H1 (cell line): ENCODE data around the gene KCNQ1. TPM values are rescaled to one million over a fixed set of nuclear protein-coding genes. Genes with fewer than 3 reads are reported as not detected.

Source experiments
- CTCF ChIA-PET: fragments of 300-600 bp; sonication (Branson Sonifier 250); formaldehyde crosslinking; loops from one replicate; lab custom pipeline; 2021; ENCODE audit not compliant: partially characterized antibody; lab: Charles Lee
- POLR2A ChIA-PET: fragments of 300-600 bp; sonication (Branson Sonifier 250); formaldehyde crosslinking; loops from one replicate; lab custom pipeline; 2021; ENCODE audit warnings: inconsistent platforms; ENCODE audit not compliant: partially characterized antibody; lab: Charles Lee
- DNase-seq, 2 experiments: peaks; one replicate each; pipeline versions ENCODE4 v3.0.0 to v3.0.0-alpha.2; 2010 to 2022; ENCODE audit warnings: low spot score in 2 of 2, low read depth in 1 of 2, mixed read lengths in 1 of 2
- FAIRE-seq: peaks from 2 replicates; lab custom pipeline; 2011; peaks lifted over from hg19 to GRCh38; lab: Jason Lieb, UNC
- H2AFZ ChIP-seq: 2 replicates; pipeline ENCODE4 v1.8.1; 2012; ENCODE audit warnings: low read length, inconsistent platforms
- H2AK5ac ChIP-seq: 2 replicates; pipeline ENCODE4 v1.6.1; 2013; ENCODE audit warnings: low read depth, low read length
- H2BK120ac ChIP-seq: replicated peaks from 2 replicates; pipeline ENCODE3; 2013; ENCODE audit warnings: low read depth, low read length, inconsistent platforms
- H2BK12ac ChIP-seq: 2 replicates; pipeline ENCODE4 v1.6.1; 2013; ENCODE audit warnings: low read depth, low read length
- H2BK15ac ChIP-seq: 2 replicates; pipeline ENCODE4 v1.6.1; 2013; ENCODE audit warnings: low read length
- H2BK20ac ChIP-seq: 2 replicates; pipeline ENCODE4 v1.6.1; 2013; ENCODE audit warnings: low read length
- H2BK5ac ChIP-seq: 2 replicates; pipeline ENCODE4 v1.6.1; 2013; ENCODE audit warnings: low read depth, low read length
- H3K14ac ChIP-seq: 2 replicates; pipeline ENCODE4 v1.6.1; 2013; ENCODE audit warnings: inconsistent platforms; ENCODE audit not compliant: insufficient read length
- H3K18ac ChIP-seq: 2 replicates; pipeline ENCODE4 v1.6.1; 2013; ENCODE audit warnings: low read length; ENCODE audit errors: extremely low read depth
- H3K23ac ChIP-seq: 2 replicates; pipeline ENCODE4 v1.6.1; 2013; ENCODE audit warnings: inconsistent platforms; ENCODE audit not compliant: insufficient read length
- H3K23me2 ChIP-seq: 2 replicates; pipeline ENCODE4 v1.6.1; 2013; ENCODE audit warnings: low read depth, low read length
- H3K27ac ChIP-seq: 2 replicates; pipeline ENCODE4 v1.6.1; 2011; ENCODE audit warnings: low read depth, low read length, inconsistent platforms
- H3K27me3 ChIP-seq, 4 experiments: replicated peaks in 1 of 4; 1 replicate in 1 of 4; 2 replicates in 3 of 4; pipeline versions ENCODE4 v1.6.1 to v1.8.1; 2011 to 2013; ENCODE audit warnings: low read length in 3 of 4, mild to moderate bottlenecking in 3 of 4, inconsistent platforms in 2 of 4, mixed read lengths in 2 of 4, moderate library complexity in 1 of 4; ENCODE audit not compliant: control insufficient read depth in 3 of 4, insufficient read depth in 3 of 4; ENCODE audit errors: extremely low read depth in 1 of 4
- H3K36me3 ChIP-seq, 4 experiments: 2 replicates each; pipeline versions ENCODE4 v1.6.1 to v1.8.1; 2011 to 2013; ENCODE audit warnings: mild to moderate bottlenecking in 4 of 4, low read length in 3 of 4, moderate library complexity in 2 of 4, control low read depth in 1 of 4, inconsistent platforms in 1 of 4; ENCODE audit not compliant: insufficient read depth in 4 of 4, control insufficient read depth in 2 of 4
- H3K4ac ChIP-seq: replicated peaks from 2 replicates; pipeline ENCODE3; 2013; ENCODE audit warnings: low read length, low read depth, mixed read lengths, inconsistent platforms; ENCODE audit not compliant: insufficient read length
- H3K4me1 ChIP-seq, 4 experiments: replicated peaks in 1 of 4; 1 replicate in 1 of 4; 2 replicates in 3 of 4; pipeline versions ENCODE4 v1.6.1 to v1.8.1; 2011 to 2013; ENCODE audit warnings: low read length in 3 of 4, inconsistent platforms in 2 of 4, mixed read lengths in 1 of 4; ENCODE audit not compliant: insufficient read depth in 4 of 4, control insufficient read depth in 3 of 4
- H3K4me2 ChIP-seq, 2 experiments: 2 replicates each; pipeline versions ENCODE4 v1.6.1 to v1.8.1; 2011 to 2013; ENCODE audit warnings: low read depth in 2 of 2, low read length in 2 of 2, control low read depth in 1 of 2, inconsistent platforms in 1 of 2, mild to moderate bottlenecking in 1 of 2; ENCODE audit not compliant: insufficient read depth in 1 of 2
- H3K4me3 ChIP-seq, 4 experiments: fragments of 200-600, 300-600 bp in 1 of 4; sonication (generic), shearing (Covaris generic), sonication (Bioruptor Twin) in 1 of 4; 2 replicates each; pipeline versions ENCODE4 v1.5.1 to v1.8.1; 2011 to 2016; ENCODE audit warnings: low read length in 4 of 4, low read depth in 3 of 4, control low read depth in 2 of 4, inconsistent platforms in 2 of 4, mild to moderate bottlenecking in 2 of 4, mixed read lengths in 1 of 4, moderate library complexity in 1 of 4; ENCODE audit not compliant: insufficient read depth in 2 of 4; ENCODE audit errors: extremely low read depth in 1 of 4
- H3K56ac ChIP-seq: replicated peaks from 2 replicates; pipeline ENCODE3; 2013; ENCODE audit warnings: low read depth, mild to moderate bottlenecking, mixed read lengths, low read length, inconsistent platforms; ENCODE audit not compliant: insufficient read length
- H3K79me1 ChIP-seq: 2 replicates; pipeline ENCODE4 v1.6.1; 2013; ENCODE audit warnings: low read depth, low read length, control low read depth
- H3K79me2 ChIP-seq, 2 experiments: 2 replicates each; pipeline versions ENCODE4 v1.6.1 to v1.8.1; 2012 to 2013; ENCODE audit warnings: low read length in 2 of 2, mild to moderate bottlenecking in 2 of 2, inconsistent platforms in 1 of 2; ENCODE audit not compliant: insufficient read depth in 2 of 2, control insufficient read depth in 1 of 2
- H3K9ac ChIP-seq, 4 experiments: replicated peaks in 1 of 4; 1 replicate in 1 of 4; 2 replicates in 3 of 4; pipeline versions ENCODE4 v1.6.1 to v1.8.1; 2011 to 2013; ENCODE audit warnings: low read depth in 3 of 4, low read length in 3 of 4, control low read depth in 2 of 4, mild to moderate bottlenecking in 2 of 4, moderate library complexity in 2 of 4, inconsistent platforms in 1 of 4; ENCODE audit errors: extremely low read depth in 1 of 4
- H3K9me3 ChIP-seq, 2 experiments: 2 replicates each; pipeline versions ENCODE4 v1.6.1 to v1.8.1; 2012 to 2013; ENCODE audit warnings: mild to moderate bottlenecking in 2 of 2, moderate library complexity in 2 of 2, control low read depth in 1 of 2, inconsistent platforms in 1 of 2, low read depth in 1 of 2, low read length in 1 of 2, mixed read lengths in 1 of 2; ENCODE audit not compliant: insufficient read depth in 2 of 2
- H4K20me1 ChIP-seq, 2 experiments: replicated peaks in 1 of 2; 2 replicates each; pipeline versions ENCODE3 to v1.8.1; 2011 to 2013; ENCODE audit warnings: inconsistent platforms in 2 of 2, low read length in 2 of 2, mild to moderate bottlenecking in 1 of 2; ENCODE audit not compliant: insufficient read depth in 2 of 2, control insufficient read depth in 1 of 2
- H4K5ac ChIP-seq: 2 replicates; pipeline ENCODE4 v1.6.1; 2013; ENCODE audit warnings: low read length, low read depth, mixed read lengths, inconsistent platforms; ENCODE audit not compliant: insufficient read length
- H4K8ac ChIP-seq: 2 replicates; pipeline ENCODE4 v1.8.0; 2013; ENCODE audit warnings: mild to moderate bottlenecking, moderate library complexity, low read length, inconsistent platforms; ENCODE audit not compliant: insufficient read depth; ENCODE audit errors: extremely low read depth
- H4K91ac ChIP-seq: replicated peaks from 2 replicates; pipeline ENCODE3; 2013; ENCODE audit warnings: low read length, mixed read lengths, inconsistent platforms; ENCODE audit not compliant: insufficient read length
- ASH2L ChIP-seq: fragments of 200-600, 300-600 bp; sonication (generic); IDR thresholded peaks from one replicate; pipeline ENCODE4 v1.7.1; 2017; ENCODE audit warnings: low read length
- BRCA1 ChIP-seq: IDR thresholded peaks from 2 replicates; pipeline ENCODE4 v1.6.1; 2012; ENCODE audit warnings: low read depth, low read length, improper control_type of control experiment
- CHD2 ChIP-seq: IDR thresholded peaks from 2 replicates; pipeline ENCODE4 v1.6.1; 2012; ENCODE audit warnings: low read length, improper control_type of control experiment
- FOSL1 ChIP-seq: IDR thresholded peaks from 2 replicates; pipeline ENCODE4 v1.6.1; 2011; ENCODE audit warnings: mild to moderate bottlenecking, low read depth, low read length, moderate library complexity; ENCODE audit not compliant: insufficient read depth
- MAFK ChIP-seq: IDR thresholded peaks from 2 replicates; pipeline ENCODE4 v1.6.1; 2012; ENCODE audit warnings: low read depth, mild to moderate bottlenecking, improper control_type of control experiment, low read length
- POU5F1 ChIP-seq: IDR thresholded peaks from 2 replicates; pipeline ENCODE4 v1.6.1; 2011; ENCODE audit warnings: low read depth, mild to moderate bottlenecking, low read length, moderate library complexity
- SIRT6 ChIP-seq: IDR thresholded peaks from one replicate; pipeline ENCODE4 v1.7.1; 2012; ENCODE audit warnings: low read length, inconsistent platforms
- SUZ12 ChIP-seq: fragments of 200-600 bp; sonication (generic); IDR thresholded peaks from 2 replicates; pipeline ENCODE4 v1.6.1; 2012; ENCODE audit warnings: mild to moderate bottlenecking, inconsistent platforms, low read length, moderate library complexity, mixed read lengths
- TAF7 ChIP-seq: optimal IDR thresholded peaks from 2 replicates; pipeline ENCODE3; 2011; ENCODE audit warnings: low read depth, mild to moderate bottlenecking, inconsistent platforms, low read length, moderate library complexity, borderline replicate concordance
- YY1 ChIP-seq: IDR thresholded peaks from 2 replicates; pipeline ENCODE4 v1.6.1; 2011; ENCODE audit warnings: low read depth, mild to moderate bottlenecking, low read length
- WGBS, 2 experiments: shearing (Covaris generic) in 1 of 2; methylation state at CpG; one replicate each; pipeline versions ENCODE4 v1.1.6 to v1.1.7; 2013 to 2015; ENCODE audit warnings: low lambda C conversion rate in 2 of 2, mixed read lengths in 2 of 2, inconsistent platforms in 1 of 2, low coverage in 1 of 2, missing lambda C conversion rate in 1 of 2; ENCODE audit not compliant: insufficient replicate concordance in 2 of 2, insufficient coverage in 1 of 2, insufficient read length in 1 of 2; ENCODE audit errors: extremely low coverage in 1 of 2, missing lambda C conversion rate in 1 of 2; 5-methylcytosine and 5-hydroxymethylcytosine counted together
- polyA plus RNA-seq, 7 experiments: library from polyadenylated mRNA; depleted of rRNA in 3 of 7; stranded (reverse) in 5 of 7; unstranded in 2 of 7; fragments of >200 nt in 5 of 7; fragments of 200-250 nt in 2 of 7; gene quantifications; 1 replicate in 5 of 7; 2 replicates in 1 of 7; 4 replicates in 1 of 7; pipeline versions ENCODE4 v1.2.1 to v1.2.3, GENCODE V29; 2011 to 2013; ENCODE audit warnings: missing spikeins in 2 of 7, mixed read lengths in 2 of 7
- total RNA-seq: library from RNA; stranded (reverse); fragmentation: NEBNext Ultra II Directional; extraction: Animal tissue kit (Norgen Biotek cat#: 25700); gene quantifications from 2 replicates; pipeline ENCODE4 v1.2.1, GENCODE V29; 2021
- TF ChIP-seq, protein P1 (sequence below): IDR thresholded peaks from 2 replicates; pipeline ENCODE4 v1.6.1; 2012; ENCODE audit warnings: inconsistent platforms
- TF ChIP-seq, protein P2 (sequence below): IDR thresholded peaks from 2 replicates; pipeline ENCODE4 v1.6.1; 2011; ENCODE audit warnings: low read depth, mild to moderate bottlenecking, low read length; ENCODE audit not compliant: insufficient read depth

The KCNQ1 gene
- total and polyA plus RNA-seq, 2 of the 8 experiments (the other 6 are each of a cell fraction or from before 2014, with no cell fraction given): 1.9 to 2.0 TPM

DNA sequence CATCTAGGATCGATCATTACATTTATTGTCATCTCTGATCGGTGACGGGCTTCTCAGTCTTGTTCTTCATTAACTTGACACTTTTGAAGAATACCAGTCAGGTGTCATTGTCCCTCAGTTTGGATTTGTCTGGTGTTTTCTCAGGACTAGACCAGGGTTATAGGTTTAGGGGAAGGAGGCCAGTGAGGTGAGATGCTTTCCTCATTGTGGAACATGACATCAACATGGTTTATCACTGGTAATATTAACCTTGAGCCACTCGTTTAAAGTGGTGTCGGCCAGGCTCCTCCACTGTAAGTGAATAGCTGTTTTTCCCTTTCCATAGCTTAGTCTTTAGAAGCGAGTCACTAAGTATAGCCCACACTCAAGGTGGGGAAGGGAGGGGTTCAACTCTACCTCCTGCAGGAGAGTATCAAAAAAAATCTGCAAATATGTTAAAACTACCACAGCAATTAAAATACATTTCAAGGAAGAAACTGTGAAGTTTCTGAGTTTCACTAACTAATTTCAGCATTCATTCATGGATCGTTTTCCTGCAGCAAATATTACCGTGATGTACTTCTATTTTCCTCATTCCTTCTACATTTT lies 213.0 kb downstream of the KCNQ1 start:
- Histone ChIP-seq H3K9ac (no peak overlapping the region), H2AFZ (no peak overlapping the region), H2AK5ac (no peak overlapping the region), H4K20me1 (no peaks in the 10 kb centered on the region), H2BK15ac (no peak overlapping the region), H3K56ac (no peak overlapping the region), H3K18ac (no peak overlapping the region), H3K79me1 (no peaks in the 10 kb centered on the region), H3K9me3 (peaks cover 82 to 84% of the 10 kb centered on the region in 2 experiments), H3K4me1 (no peaks in the 10 kb centered on the region), H3K23ac (no peak overlapping the region), H4K5ac (no peak overlapping the region), H3K36me3 (peaks cover 0 to 4% (median 0%) of the 10 kb centered on the region in 4 experiments; a peak in 1 of 8 replicates), H2BK5ac (no peak overlapping the region), H4K8ac (no peak overlapping the region), H3K4me3 (no peak overlapping the region), H4K91ac (no peak overlapping the region), H3K27ac (no peak overlapping the region), H3K14ac (no peak overlapping the region), H3K27me3 (peaks cover 8 to 48% (median 26%) of the 10 kb centered on the region in 4 experiments), H3K4me2 (no peak overlapping the region), H2BK120ac (no peak overlapping the region), H3K23me2 (no peaks in the 10 kb centered on the region), H3K79me2 (no peaks in the 10 kb centered on the region), H3K4ac (no peak overlapping the region), H2BK20ac (no peak overlapping the region), H2BK12ac (no peak overlapping the region)
- CTCF ChIA-PET: interaction anchor here (1.3 kb wide), 1 partner anchor 52 kb away, joined by 3 read pairs; no protein-coding TSS in a partner anchor
- FAIRE-seq (no peak), DNase-seq (no peak)
- POLR2A ChIA-PET: interaction anchor here (0.7 kb wide), 1 partner anchor 36 kb away, joined by 3 read pairs; no protein-coding TSS in a partner anchor
- WGBS, 2 experiments: 87% methylated on average over 8 of the region's 8 CpGs; no CpG with 5 or more reads in 1 of the 2 experiments
- TF ChIP-seq SIRT6: no peak
- TF ChIP-seq YY1: no peak
- TF ChIP-seq, protein P1, sequence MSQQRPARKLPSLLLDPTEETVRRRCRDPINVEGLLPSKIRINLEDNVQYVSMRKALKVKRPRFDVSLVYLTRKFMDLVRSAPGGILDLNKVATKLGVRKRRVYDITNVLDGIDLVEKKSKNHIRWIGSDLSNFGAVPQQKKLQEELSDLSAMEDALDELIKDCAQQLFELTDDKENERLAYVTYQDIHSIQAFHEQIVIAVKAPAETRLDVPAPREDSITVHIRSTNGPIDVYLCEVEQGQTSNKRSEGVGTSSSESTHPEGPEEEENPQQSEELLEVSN: no peak
- no peak for TF ChIP-seq ASH2L
- no peak for TF ChIP-seq MAFK
- no peak for TF ChIP-seq TAF7
- TF ChIP-seq SUZ12: no peak
- no peak for TF ChIP-seq FOSL1
- TF ChIP-seq POU5F1: no peak
- no peak for TF ChIP-seq CHD2
- TF ChIP-seq, protein P2, sequence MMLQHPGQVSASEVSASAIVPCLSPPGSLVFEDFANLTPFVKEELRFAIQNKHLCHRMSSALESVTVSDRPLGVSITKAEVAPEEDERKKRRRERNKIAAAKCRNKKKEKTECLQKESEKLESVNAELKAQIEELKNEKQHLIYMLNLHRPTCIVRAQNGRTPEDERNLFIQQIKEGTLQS: no peak
- no peak for TF ChIP-seq BRCA1
